Left ventricle myocardium superior (tissue), 1 donor: ENCODE results near the gene CYTH1. TPM values are rescaled to one million over a fixed set of nuclear protein-coding genes. Genes with fewer than 3 reads are reported as not detected.

Source experiments
- ATAC-seq: fragments of 200-7000 bp; cut with Tn5 transposase; one replicate; pipeline ENCODE4 v1.9.1; 2020; ENCODE audit warnings: mild to moderate bottlenecking, moderate library complexity
- DNase-seq: peaks from one replicate; pipeline ENCODE4 v3.0.0-alpha.2; 2020
- intact Hi-C: fragments of 100-400 bp; cut with micrococcal nuclease; formaldehyde crosslinking; loops from one replicate; pipeline ENCODE4 v1.11.0; 2022
- total RNA-seq: library from RNA; stranded (reverse); fragmentation: NEBNext Ultra II Directional; extraction: Animal tissue kit (Norgen Biotek cat#: 25700); gene quantifications from one replicate; pipeline ENCODE4 v1.2.1, GENCODE V29; 2021
- donor health status: DM: no; HTN: yes; CAD: no; lungs with severe emphysema.

CYTH1 gene
- total RNA-seq, 1 donor from 2014 or later: 38.0 TPM

- ATAC-seq (no peak), DNase-seq (no peak)
- intact Hi-C loops: no loop called here
These were observed 56.5 kb downstream of the CYTH1 start for GRCh38 chr17:78725448-78726021.

GRCh38 chr17:78724999-78725398, 57.1 kb downstream of the CYTH1 start:
- intact Hi-C loops: no loop called here
- no peak for DNase-seq

GRCh38 chr17:78724544-78724943, 57.5 kb downstream of the CYTH1 start:
- ATAC-seq (peak; percentile 67), DNase-seq (peak; percentile 50)
- intact Hi-C loops: no loop called here

More at GRCh38 chr17:78724999-78725398, 57.1 kb downstream of the CYTH1 start:
- ATAC-seq: no peak

GRCh38 chr17:78723957-78724356, 58.1 kb downstream of the CYTH1 start:
- intact Hi-C loops: no loop called here
- ATAC-seq: no peak

GRCh38 chr17:78723001-78723796, 58.9 kb downstream of the CYTH1 start:
- peak; percentile 84 for ATAC-seq
- intact Hi-C loops: no loop called here
- DNase-seq: peak; percentile 69

More at GRCh38 chr17:78723957-78724356, 58.1 kb downstream of the CYTH1 start:
- no peak for DNase-seq

- intact Hi-C loops: no loop called here
- ATAC-seq: peak; percentile 30
- peak; percentile 61 for DNase-seq
These were observed 59.8 kb downstream of the CYTH1 start for GRCh38 chr17:78722246-78722761.

GRCh38 chr17:78719630-78720298, 62.3 kb downstream of the CYTH1 start:
- ATAC-seq: no peak
- intact Hi-C loops: no loop called here
- no peak for DNase-seq

GRCh38 chr17:78718575-78719208, 63.4 kb downstream of the CYTH1 start:
- ATAC-seq (no peak), DNase-seq (no peak)
- intact Hi-C loops: no loop called here

GRCh38 chr17:78717431-78717980, 64.6 kb downstream of the CYTH1 start:
- ATAC-seq (peak; percentile 76), DNase-seq (peak; percentile 37)
- intact Hi-C loops: no loop called here

GRCh38 chr17:78716814-78717393, 65.2 kb downstream of the CYTH1 start:
- DNase-seq: peak; percentile 85
- intact Hi-C loops: no loop called here
- peak; percentile 94 for ATAC-seq

GRCh38 chr17:78716292-78716691, 65.8 kb downstream of the CYTH1 start:
- DNase-seq (no peak), ATAC-seq (no peak)
- intact Hi-C loops: no loop called here

GRCh38 chr17:78715876-78716275, 66.2 kb downstream of the CYTH1 start:
- intact Hi-C loops: no loop called here
- DNase-seq: no peak
- ATAC-seq: no peak

GRCh38 chr17:78715000-78715771, 66.9 kb downstream of the CYTH1 start:
- intact Hi-C loops: no loop called here
- no peak for DNase-seq
- ATAC-seq: no peak

GRCh38 chr17:78714534-78714933, 67.5 kb downstream of the CYTH1 start:
- no peak for DNase-seq
- intact Hi-C loops: no loop called here
- no peak for ATAC-seq

- intact Hi-C loops: no loop called here
- DNase-seq: no peak
- ATAC-seq: no peak
These were observed 70.0 kb downstream of the CYTH1 start for GRCh38 chr17:78712043-78712442.

- DNase-seq (no peak), ATAC-seq (no peak)
- intact Hi-C loops: no loop called here
These were observed 71.5 kb downstream of the CYTH1 start for GRCh38 chr17:78710607-78711006.

- DNase-seq: no peak
- intact Hi-C loops: loop anchor here (2.0 kb wide), 1 partner anchor 213 kb away; no protein-coding TSS in a partner anchor
- no peak for ATAC-seq
These were observed 72.3 kb downstream of the CYTH1 start for GRCh38 chr17:78709751-78710181.

GRCh38 chr17:78709119-78709681, 72.9 kb downstream of the CYTH1 start:
- no peak for DNase-seq

More at GRCh38 chr17:78709119-78709681, 72.9 kb downstream of the CYTH1 start:
- no peak for ATAC-seq
- intact Hi-C loops: loop anchor here (2.0 kb wide), 1 partner anchor 212 kb away; no protein-coding TSS in a partner anchor
